Subcutaneous adipose tissue (tissue), 4 donors: ENCODE measurements around the gene NUDT3. TPM values are rescaled to one million over a fixed set of nuclear protein-coding genes. Genes with fewer than 3 reads are reported as not detected.

Experiments
- total RNA-seq, 4 donors: library from RNA; depleted of rRNA; stranded (reverse); fragments of >200 nt; gene quantifications; one replicate each; pipeline ENCODE4 v1.1.0, GENCODE V29; 2016
- TF ChIP-seq, protein P1 (sequence below): fragments of 450-650 bp; IDR thresholded peaks from one replicate; pipeline ENCODE4 v1.5.1; 2016; ENCODE audit warnings: low read depth, mild to moderate bottlenecking, control low read depth, antibody characterized with exemption, moderate library complexity

Gene NUDT3
- total RNA-seq, 4 donors from 2014 or later, result 27.2 to 33.5 (median 30.5) TPM

GRCh38 chr6:34237722-34238584 is 154.5 kb downstream of the NUDT3 start:
- TF ChIP-seq, protein P1, sequence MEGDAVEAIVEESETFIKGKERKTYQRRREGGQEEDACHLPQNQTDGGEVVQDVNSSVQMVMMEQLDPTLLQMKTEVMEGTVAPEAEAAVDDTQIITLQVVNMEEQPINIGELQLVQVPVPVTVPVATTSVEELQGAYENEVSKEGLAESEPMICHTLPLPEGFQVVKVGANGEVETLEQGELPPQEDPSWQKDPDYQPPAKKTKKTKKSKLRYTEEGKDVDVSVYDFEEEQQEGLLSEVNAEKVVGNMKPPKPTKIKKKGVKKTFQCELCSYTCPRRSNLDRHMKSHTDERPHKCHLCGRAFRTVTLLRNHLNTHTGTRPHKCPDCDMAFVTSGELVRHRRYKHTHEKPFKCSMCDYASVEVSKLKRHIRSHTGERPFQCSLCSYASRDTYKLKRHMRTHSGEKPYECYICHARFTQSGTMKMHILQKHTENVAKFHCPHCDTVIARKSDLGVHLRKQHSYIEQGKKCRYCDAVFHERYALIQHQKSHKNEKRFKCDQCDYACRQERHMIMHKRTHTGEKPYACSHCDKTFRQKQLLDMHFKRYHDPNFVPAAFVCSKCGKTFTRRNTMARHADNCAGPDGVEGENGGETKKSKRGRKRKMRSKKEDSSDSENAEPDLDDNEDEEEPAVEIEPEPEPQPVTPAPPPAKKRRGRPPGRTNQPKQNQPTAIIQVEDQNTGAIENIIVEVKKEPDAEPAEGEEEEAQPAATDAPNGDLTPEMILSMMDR, result no peak

- TF ChIP-seq, protein P1, result no peak
These were observed 155.2 kb downstream of the NUDT3 start for GRCh38 chr6:34237316-34237721.

DNA sequence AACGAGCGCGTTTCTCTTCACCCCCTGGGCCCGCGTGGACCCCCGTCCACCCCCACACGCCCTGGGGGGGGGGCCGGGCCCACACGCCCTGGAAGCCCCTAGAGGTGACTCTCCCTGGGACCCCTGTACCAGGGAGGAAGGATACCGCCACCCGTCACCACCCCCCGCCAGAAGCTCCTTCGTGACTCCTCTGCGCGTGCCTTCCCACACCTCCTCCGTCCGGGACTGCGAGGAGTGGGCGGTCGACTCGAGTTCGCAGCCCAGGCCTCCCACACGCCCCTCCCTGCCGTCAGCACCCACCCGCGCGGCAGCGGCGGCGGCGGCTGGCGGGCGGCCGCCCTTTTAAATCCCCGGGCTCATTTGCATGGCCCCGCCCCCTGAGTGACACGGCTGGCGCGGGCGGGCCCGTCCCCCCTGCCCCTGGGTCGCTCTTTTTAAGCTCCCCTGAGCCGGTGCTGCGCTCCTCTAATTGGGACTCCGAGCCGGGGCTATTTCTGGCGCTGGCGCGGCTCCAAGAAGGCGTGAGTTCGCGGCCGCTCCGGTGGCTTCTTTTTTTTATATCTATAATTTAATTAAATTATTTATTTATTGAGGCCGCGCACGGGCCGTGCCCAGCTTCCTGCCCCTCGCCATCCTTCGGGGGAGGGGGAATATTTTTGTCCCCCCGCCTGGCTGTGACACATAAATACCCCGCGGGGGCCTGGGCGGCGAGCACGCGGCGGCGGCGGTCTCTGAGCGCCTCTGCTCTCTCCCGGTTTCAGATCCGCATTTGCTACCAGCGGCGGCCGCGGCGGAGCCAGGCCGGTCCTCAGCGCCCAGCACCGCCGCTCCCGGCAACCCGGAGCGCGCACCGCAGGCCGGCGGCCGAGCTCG is 155.8 kb downstream of the NUDT3 start, which contains the start of gene HMGA1:
HMGA1 (plus strand) TSS at position 431 of the 873 bp plus-strand sequence. CDS start 3,908 bp downstream, outside the sequence.
- TF ChIP-seq, protein P1, result no peak

GRCh38 chr6:34236131-34236442 is 156.4 kb downstream of the NUDT3 start:
- TF ChIP-seq, protein P1, result no peak

GRCh38 chr6:34235307-34236130 is 156.9 kb downstream of the NUDT3 start:
- TF ChIP-seq, protein P1, result no peak

- TF ChIP-seq, protein P1, result no peak
These were observed 157.7 kb downstream of the NUDT3 start for GRCh38 chr6:34234667-34235306.
